GM21786 (cell line): ENCODE results near the gene TSPAN17.
"Not testable (repeated sequence)": the region's sequence is repeated elsewhere in the genome, so short reads cannot be mapped to it uniquely, and the experiment has no call there.

Source experiments
- ATAC-seq: cut with Tn5 transposase; IDR thresholded peaks from one replicate; pipeline ENCODE4 v1.9.1; 2021; ENCODE audit not compliant: unreplicated experiment

Gene TSPAN17

GRCh38 chr5:176676361-176676824, 29.1 kb downstream of the TSPAN17 start:
- peak; percentile 89 for ATAC-seq

- no peak for ATAC-seq
These were observed 30.1 kb downstream of the TSPAN17 start for GRCh38 chr5:176677209-176677939.

DNA sequence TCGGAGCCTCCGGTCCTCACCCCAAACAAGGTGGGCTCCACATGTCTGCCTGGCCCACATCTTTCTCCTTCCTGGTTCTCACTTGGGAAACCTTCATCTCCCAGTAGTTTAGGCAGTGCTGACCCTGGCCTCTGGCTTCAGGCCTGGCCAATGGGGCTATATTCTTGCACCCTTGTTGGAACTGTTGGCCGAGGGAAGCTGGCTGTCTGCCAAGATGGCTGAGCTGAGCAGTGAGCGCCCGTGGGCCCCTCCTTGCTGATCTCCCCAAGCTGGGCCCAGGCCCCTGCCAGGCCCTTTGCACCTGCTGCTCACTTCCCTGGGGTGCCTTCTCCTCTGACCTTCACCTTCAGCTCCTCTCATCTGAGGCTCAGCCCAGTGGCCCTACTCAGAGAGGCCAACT, 31.3 kb downstream of the TSPAN17 start:
- no peak for ATAC-seq

DNA sequence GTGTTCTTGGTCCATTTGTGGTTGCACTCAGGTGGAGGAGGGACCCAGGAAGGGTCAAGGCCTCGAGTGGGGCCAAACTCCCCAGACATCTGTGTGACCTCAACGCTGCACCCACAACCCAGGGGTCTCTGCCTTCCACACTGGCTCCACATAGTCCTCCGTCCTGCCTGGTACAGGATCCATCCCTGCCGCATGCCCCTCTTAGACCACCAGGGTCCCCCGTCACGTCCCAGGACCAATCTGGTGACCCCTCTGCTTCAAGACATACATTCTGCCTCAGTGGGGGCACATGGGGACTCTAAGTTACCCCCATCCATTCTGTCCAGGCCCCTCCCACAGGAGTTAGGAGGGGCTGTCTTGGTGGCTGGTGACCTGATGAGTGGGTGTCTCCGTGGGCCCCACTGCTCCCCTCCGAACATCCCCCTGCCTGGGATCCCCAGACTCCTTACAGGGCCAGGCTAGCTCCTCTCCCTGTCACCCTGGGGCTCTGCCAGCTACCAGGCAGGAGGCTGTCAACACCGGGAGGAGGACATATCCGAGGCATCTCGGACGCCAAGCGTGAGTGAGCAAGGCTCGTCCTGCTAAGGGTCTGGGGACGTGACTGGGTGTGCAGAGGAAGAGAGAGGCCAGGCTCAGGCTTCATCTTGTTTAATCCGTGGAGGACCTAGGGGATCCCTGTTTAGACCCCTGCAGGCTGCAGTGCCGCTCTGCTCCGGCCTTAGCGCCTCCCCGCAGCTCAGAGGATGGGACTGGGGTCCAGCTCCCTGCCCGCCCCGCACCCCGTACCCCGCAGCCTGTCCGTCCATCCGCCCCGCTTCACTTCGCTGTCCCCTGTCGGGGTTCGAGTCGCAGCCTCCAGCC, 32.3 kb downstream of the TSPAN17 start:
- no peak for ATAC-seq

GRCh38 chr5:176680226-176680563, 32.9 kb downstream of the TSPAN17 start:
- ATAC-seq = no peak

DNA sequence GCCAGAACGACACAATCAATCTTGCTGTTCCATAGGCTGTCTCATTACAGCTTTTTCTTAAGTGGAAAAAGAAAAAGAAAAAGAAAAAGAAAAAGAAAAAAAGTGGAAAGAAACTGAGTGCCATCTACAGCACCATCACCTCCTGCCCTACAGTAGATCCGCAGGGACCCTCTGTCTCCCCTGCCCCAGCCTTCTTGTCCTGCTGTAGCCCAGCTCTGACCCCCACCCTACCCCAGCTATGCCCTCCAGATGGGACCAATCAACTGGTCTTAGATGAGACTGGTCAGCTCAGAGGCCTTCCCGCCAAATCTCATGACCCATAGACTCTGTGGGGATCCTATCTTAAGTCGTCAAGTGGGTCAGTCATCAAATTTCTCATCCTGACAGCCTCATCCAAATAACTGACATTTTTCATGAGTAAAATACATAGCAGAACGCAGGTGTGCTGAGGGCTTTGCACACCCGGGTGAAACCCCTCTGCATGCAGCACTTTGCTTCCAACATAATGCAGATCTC, 34.8 kb downstream of the TSPAN17 start:
- ATAC-seq = no peak

DNA sequence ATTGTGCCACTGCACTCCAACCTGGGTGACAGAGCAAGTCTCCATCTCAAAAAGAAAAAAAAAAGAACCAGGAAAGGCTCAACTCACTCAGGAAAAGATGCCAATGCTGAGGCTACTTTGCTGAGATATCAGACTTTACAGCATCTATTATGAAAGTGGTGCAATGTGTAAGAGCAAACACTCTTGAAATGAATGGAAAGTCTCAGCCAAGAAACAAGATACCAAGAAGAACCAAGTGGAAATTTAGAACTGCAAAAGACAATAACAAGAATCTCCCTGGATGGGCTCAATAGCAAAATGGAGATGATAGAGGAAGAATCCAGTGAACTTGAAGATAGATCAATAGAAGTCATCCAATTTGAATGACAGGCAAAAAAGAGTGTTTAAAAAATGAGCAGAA, 37.7 kb downstream of the TSPAN17 start:
- no peak for ATAC-seq

- ATAC-seq = no peak
These were observed 40.0 kb downstream of the TSPAN17 start for GRCh38 chr5:176687247-176687646.

DNA sequence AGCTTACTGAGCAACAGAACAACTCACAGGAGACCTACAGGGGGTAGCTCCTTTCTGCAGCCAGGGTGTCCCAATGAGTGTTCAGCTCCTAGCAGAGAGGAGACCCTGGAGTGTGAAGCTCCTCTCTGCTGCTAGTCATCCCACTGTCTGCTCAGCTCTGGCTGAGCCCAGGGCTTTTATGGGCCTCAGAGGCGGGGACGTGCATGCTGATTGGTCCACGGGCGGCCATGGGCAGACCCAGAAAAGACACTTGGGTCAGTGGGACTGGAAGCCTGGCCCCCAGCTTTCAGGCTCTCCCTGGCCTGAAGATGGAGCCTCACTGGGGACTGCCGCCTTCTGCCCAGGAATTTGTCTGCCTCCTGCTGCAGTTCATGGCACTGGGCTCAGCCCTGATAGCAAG, 40.6 kb downstream of the TSPAN17 start:
- no peak for ATAC-seq

DNA sequence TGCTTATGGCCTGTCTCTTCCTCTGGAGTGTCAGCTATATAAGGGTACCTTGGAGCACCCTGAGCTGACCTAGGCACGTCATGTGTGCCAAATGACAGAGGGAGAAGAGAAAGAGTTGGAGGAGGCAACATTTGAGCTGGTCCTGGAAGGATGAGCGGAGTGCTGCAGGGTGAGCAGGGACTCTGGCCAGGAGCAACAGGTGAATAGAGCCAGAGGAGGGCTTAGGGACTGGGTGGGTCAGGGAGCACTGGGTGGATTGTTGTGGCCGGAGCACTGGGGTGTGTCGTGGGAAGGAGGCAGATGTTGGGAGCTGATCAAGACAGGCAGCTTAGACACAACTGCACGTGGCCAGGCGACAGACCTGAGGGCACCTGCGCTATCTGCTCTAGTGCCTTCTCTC, 43.6 kb downstream of the TSPAN17 start:
- ATAC-seq = no peak

GRCh38 chr5:176691524-176691923, 44.2 kb downstream of the TSPAN17 start:
- no peak for ATAC-seq

DNA sequence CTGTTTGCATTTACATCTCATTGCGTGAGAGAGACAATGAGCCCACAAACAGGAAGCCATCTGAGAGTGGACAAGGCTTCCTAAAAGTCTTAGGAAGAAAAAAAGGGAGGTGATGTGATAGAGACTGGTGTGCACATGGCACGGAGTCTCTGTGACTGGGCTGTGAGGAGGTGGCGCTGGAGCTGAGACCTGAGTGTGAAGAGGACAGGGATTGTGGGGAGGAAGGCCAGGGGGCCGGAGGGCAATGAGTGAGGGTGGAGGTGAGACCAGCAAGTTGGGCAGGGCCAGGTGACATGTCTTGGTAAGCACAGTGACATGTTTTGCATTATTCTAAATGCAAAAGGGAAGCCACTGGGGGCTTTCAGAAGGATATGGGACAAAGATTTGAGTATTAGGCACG, 45.0 kb downstream of the TSPAN17 start:
- ATAC-seq = no peak

DNA sequence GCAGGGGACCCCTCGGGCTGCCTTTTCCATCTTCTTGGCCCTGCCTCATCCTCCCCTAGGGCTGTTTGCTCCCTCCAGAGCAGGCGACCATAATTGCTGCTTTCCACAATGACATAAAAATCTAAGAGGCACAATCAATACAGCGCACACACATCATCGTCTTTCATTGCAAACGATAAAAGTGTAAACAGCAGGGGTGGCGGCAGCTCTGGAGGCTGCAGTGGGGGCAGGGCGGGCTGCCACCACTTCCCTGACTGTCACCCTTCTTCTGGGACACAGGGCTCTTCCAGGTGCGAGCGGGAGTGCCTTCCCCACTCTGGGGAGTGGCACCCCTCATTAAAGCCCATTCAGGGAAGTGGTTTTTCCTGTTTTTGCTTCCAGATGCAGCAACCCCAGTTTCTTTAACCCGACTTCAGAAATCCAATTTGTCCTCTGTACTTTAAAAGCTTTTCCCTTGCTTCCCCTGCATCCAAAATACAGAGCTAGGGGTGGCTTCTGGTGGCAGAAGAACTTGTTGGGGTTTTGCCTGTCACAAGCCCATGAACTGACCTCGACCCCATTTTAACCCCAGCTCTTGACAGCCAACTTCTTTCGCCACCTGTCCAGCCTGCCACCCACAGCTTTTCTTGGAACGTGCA, 45.7 kb downstream of the TSPAN17 start:
- ATAC-seq = no peak

GRCh38 chr5:176693477-176693851, 46.2 kb downstream of the TSPAN17 start:
- ATAC-seq = no peak

- no peak for ATAC-seq
These were observed 46.9 kb downstream of the TSPAN17 start for GRCh38 chr5:176694146-176694545.

GRCh38 chr5:176694631-176695030, 47.3 kb downstream of the TSPAN17 start:
- no peak for ATAC-seq

DNA sequence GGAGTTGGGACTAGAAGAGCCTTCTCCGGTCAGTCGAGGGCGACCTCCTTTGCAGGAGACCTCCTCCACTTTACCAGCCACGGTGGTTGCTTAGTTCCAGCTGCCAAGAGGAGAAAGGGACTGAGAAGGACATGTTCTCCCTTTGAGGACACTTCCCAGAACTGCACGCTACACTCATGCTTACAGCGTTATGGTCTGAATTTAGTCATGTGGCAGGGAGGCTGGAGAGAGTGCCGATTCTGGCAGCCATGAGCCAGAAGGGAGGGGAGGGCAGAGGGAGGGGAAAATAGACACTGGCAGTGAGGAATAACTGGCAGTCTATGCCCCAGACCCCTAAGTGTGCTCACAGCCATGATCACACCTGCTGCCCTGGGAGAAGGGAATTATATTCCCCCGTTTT, 47.8 kb downstream of the TSPAN17 start:
- ATAC-seq = no peak

- ATAC-seq = no peak
These were observed 50.1 kb downstream of the TSPAN17 start for GRCh38 chr5:176697267-176697933.

DNA sequence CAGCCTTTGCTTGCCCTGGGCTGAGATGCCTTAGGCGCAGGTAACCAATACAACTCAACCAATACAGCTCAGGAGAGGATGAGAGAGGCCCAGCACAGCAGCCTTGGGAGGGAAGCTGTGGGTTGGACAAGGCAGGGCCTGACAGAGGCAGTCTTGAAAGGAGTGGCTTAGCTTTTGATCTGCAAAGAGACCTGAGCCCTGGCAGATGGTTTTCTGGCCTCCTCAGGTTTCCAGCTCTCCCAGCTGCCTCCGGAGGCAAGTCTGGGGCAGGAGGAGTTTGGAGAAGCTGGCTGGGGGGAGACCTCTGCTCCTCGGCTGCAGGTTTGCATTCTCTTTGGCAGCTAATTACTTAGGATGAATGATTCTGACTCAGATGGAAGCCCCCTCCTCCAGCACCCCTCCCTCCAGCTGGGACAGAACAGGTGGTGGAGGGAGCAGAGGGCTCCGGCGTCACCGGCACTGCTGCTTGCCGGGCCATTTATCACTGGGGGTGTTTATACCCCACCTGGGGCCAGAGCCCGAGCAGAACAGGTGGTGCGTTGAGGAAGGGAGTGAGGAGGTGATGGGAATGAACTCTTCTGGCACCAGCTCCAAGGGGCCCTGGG, 50.8 kb downstream of the TSPAN17 start:
- ATAC-seq = no peak

- not testable (repeated sequence) for ATAC-seq
These were observed 52.2 kb downstream of the TSPAN17 start for GRCh38 chr5:176699446-176699845.
